NCI-H524 treated with DMSO at 0.1 percent for 48 hours (cell line): ENCODE measurements around the gene TRAPPC5.

Source experiments
- DNase-seq: peaks from one replicate; lab custom pipeline; 2025; lab: John Stamatoyannopoulos, UW

TRAPPC5 gene

DNA sequence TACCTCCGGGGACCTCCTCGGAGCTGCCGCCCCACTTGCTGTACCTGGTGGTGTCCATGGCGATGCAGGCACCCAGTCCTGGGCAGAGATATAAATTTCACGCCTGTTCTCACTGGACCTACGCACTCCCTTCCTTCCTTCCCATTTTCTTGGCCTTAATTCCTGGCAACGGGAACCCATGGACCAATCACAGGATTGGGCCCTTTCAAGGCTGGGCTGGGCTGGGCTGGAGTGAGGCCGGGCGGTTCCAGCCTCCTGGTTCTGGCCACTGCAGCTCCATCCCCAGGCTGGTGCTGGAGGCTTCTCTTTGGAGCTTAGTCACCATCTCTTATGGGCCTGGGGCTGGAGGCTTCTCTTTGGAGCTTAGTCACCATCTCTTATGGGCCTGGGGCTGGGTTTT lies 51.4 kb downstream of the TRAPPC5 start, which contains the start of gene CLEC4G:
Gene CLEC4G (minus strand): TSS at position 66 of the 400 bp plus-strand sequence. CDS start 8 bp downstream, at position 58.
- DNase-seq: no peak

DNA sequence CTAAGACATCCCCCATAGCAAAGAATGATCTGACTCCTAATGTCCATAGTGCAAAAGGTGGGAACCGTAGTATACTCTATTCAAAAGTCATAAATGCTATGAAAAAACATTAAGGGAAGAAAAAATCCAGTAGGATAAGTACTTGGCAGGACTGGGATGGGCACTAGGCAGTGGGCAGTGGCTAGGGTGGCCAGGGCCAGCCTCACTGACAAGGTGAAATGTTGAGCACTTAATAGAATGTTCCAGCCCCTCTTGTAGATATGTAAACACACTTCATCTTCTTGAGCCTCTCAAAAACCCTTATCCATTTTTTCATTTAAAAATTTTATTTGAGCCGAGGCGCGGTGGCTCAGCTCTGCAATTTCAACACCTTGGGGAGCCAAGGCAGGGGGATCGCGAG lies 52.7 kb downstream of the TRAPPC5 start:
- DNase-seq: no peak

GRCh38 chr19:7734220-7735203 lies 53.9 kb downstream of the TRAPPC5 start:
- DNase-seq: no peak

DNA sequence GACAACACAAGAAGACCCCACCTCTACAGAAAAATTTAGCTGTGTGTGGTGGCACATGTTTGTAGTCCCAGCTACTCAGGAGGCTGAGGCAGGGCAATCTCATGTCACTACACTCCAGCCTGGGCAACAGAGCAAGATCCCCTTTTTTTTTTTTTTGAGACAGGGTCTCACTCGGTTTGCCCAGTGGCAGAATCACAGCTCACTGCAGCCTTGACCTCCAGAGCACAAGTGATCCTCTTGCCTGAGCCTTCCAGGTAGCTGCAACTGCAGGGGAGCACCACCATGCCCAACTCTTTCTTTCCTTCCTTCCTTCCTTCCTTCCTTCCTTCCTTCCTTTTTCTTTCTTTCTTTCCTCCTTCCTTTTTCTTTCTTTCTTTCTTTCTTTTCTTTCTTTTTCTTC lies 55.5 kb downstream of the TRAPPC5 start:
- no peak for DNase-seq

DNA sequence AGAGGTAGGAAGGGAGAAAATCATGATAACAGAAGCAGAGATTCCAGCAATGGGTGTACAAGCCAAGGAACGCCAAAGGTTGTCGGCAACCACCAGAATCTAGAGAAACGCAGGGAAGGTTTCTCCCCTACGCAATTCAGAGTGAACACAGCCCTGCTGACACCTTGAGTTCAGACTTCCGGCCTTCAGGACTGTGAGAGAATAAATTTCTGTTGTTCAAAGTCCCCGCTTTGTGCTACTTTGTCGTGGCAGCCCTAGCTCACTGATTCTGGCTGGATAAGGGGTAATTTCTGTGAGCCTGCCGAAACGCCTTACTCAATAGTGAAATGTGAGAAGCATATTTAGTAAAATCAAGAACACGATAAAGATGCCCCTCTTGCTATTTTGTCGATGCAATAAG lies 56.6 kb downstream of the TRAPPC5 start:
- no peak for DNase-seq
